Brain microvascular endothelial cell (primary cell): ENCODE data around the gene CLOCK.

ENCODE experiments used
- DNase-seq: peaks from one replicate; pipeline ENCODE4 v3.0.0-alpha.2; 2020
- H3K27ac ChIP-seq: fragments of 250-450 bp; sonication (Bioruptor Pico); 2 replicates; pipeline ENCODE4 v1.5.1; 2020; ENCODE audit warnings: mild to moderate bottlenecking, moderate library complexity
- H3K27me3 ChIP-seq: fragments of 250-450 bp; sonication (Bioruptor Pico); replicated peaks from 2 replicates; pipeline ENCODE4 v1.5.1; 2020; ENCODE audit warnings: mild to moderate bottlenecking
- H3K36me3 ChIP-seq: fragments of 250-450 bp; sonication (Bioruptor Pico); replicated peaks from 2 replicates; pipeline ENCODE4 v1.5.1; 2020; ENCODE audit warnings: mild to moderate bottlenecking
- H3K4me3 ChIP-seq: 2 replicates; pipeline ENCODE4 v1.5.1; 2011; ENCODE audit warnings: low read depth, mild to moderate bottlenecking, control low read depth, low read length, moderate library complexity
- in situ Hi-C: cut with HindIII; loops from 2 replicates; pipeline ENCODE4 v1.10.0; 2017; ENCODE audit warnings: low sequenced_read_pairs, low pct_ligation_motif_present
- TF ChIP-seq, protein P1 (sequence below): IDR thresholded peaks from 2 replicates; pipeline ENCODE4 v1.5.1; 2011; ENCODE audit warnings: low read depth, mild to moderate bottlenecking, moderate library complexity, low read length, control low read depth, inconsistent platforms; ENCODE audit errors: missing control alignments

Gene CLOCK

GRCh38 chr4:55575513-55575912 lies 28.8 kb upstream of the CLOCK start:
- TF ChIP-seq, protein P1, sequence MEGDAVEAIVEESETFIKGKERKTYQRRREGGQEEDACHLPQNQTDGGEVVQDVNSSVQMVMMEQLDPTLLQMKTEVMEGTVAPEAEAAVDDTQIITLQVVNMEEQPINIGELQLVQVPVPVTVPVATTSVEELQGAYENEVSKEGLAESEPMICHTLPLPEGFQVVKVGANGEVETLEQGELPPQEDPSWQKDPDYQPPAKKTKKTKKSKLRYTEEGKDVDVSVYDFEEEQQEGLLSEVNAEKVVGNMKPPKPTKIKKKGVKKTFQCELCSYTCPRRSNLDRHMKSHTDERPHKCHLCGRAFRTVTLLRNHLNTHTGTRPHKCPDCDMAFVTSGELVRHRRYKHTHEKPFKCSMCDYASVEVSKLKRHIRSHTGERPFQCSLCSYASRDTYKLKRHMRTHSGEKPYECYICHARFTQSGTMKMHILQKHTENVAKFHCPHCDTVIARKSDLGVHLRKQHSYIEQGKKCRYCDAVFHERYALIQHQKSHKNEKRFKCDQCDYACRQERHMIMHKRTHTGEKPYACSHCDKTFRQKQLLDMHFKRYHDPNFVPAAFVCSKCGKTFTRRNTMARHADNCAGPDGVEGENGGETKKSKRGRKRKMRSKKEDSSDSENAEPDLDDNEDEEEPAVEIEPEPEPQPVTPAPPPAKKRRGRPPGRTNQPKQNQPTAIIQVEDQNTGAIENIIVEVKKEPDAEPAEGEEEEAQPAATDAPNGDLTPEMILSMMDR: no peak

DNA sequence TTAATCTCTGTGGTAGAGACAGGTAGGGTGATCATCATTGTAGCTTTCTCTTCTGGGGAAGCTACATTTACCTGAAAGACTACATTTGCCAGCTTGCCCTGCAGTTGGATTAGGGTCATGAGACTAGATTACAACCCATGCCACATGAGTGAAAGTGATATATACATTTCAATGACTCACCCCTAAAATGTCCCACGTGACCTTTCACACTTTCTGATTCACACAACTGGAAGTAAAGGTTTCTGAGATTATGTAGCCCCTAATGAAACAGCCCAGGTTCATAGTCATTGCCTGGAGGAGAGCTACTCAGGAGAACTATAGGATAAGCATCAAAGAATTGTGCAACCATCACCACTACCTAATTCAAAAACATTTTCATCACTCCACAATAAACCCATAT lies 27.5 kb upstream of the CLOCK start:
- Histone ChIP-seq H3K27ac (no peak overlapping the region), H3K4me3 (no peak overlapping the region), H3K27me3 (no peaks in the 10 kb centered on the region), H3K36me3 (no peaks in the 10 kb centered on the region)
- TF ChIP-seq, protein P1: no peak
- DNase-seq: no peak
- in situ Hi-C loops: no loop called here

More at GRCh38 chr4:55575513-55575912, 28.8 kb upstream of the CLOCK start:
- in situ Hi-C loops: no loop called here
- DNase-seq: no peak
- no peak overlapping the region for H3K27ac ChIP-seq
- H3K4me3 ChIP-seq: no peak overlapping the region
- H3K27me3 ChIP-seq: no peaks in the 10 kb centered on the region
- no peaks in the 10 kb centered on the region for H3K36me3 ChIP-seq

DNA sequence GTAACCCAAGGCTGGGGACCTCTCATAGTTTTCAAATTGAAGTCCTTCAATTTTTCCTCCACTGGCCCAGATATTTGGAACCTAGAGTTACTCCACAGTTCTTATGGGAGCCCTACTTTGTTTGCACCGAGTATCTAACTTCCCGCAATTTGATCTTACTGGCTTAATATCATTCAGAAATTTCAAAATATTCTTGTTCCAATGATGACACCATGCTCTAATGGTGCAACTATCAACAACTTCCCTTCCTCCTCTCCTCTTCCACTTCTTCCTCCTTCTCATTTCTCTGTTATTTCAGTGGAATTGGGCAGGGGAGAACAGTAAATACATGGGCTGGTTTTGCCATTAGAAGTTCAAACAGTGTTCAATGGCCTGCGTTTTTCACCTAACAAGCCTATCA lies 25.1 kb upstream of the CLOCK start:
- no peak for DNase-seq
- Histone ChIP-seq H3K27ac (no peak overlapping the region), H3K36me3 (no peaks in the 10 kb centered on the region), H3K4me3 (no peak overlapping the region), H3K27me3 (no peaks in the 10 kb centered on the region)
- TF ChIP-seq, protein P1: no peak
- in situ Hi-C loops: no loop called here

GRCh38 chr4:55568905-55569504 lies 22.3 kb upstream of the CLOCK start:
- Histone ChIP-seq H3K27ac (no peak overlapping the region), H3K27me3 (no peaks in the 10 kb centered on the region), H3K4me3 (no peak overlapping the region)

DNA sequence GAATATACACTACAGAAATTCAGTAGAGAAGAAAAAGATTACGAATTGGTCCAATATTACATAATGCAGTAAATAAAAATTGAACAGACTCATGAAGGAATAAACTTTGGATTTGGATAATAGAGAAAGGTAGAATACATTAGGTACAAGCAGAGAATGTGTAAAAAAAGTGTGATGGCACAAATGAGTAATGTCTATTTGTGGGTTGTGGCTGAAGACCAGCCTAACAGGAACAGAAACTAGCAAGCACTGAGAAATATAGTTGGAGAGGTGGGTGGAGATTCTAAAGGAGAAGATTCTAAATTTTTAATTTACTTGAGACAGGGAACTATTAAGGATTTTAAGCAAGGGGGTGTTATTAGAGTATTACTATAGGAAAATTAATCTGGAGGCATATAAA lies 15.2 kb upstream of the CLOCK start:
- Histone ChIP-seq H3K27ac (no peak overlapping the region), H3K27me3 (no peaks in the 10 kb centered on the region), H3K36me3 (no peaks in the 10 kb centered on the region), H3K4me3 (no peak overlapping the region)
- DNase-seq: no peak
- TF ChIP-seq, protein P1: no peak
- in situ Hi-C loops: no loop called here

More at GRCh38 chr4:55568905-55569504, 22.3 kb upstream of the CLOCK start:
- in situ Hi-C loops: no loop called here
- no peaks in the 10 kb centered on the region for H3K36me3 ChIP-seq
- TF ChIP-seq, protein P1: no peak
- no peak for DNase-seq

GRCh38 chr4:55560096-55560495 lies 13.4 kb upstream of the CLOCK start:
- TF ChIP-seq, protein P1: no peak
- Histone ChIP-seq H3K36me3 (no peaks in the 10 kb centered on the region), H3K27me3 (no peaks in the 10 kb centered on the region), H3K27ac (no peak overlapping the region), H3K4me3 (no peak overlapping the region)
- in situ Hi-C loops: no loop called here
- no peak for DNase-seq
